Measurements from ENCODE around the gene CPAMD8. TPM values are rescaled to one million over a fixed set of nuclear protein-coding genes. Genes with fewer than 3 reads are reported as not detected.

Gene CPAMD8
- total and polyA plus RNA-seq, 7 donors, result 0.60 to 14.4 (median 2.4) TPM

DNA sequence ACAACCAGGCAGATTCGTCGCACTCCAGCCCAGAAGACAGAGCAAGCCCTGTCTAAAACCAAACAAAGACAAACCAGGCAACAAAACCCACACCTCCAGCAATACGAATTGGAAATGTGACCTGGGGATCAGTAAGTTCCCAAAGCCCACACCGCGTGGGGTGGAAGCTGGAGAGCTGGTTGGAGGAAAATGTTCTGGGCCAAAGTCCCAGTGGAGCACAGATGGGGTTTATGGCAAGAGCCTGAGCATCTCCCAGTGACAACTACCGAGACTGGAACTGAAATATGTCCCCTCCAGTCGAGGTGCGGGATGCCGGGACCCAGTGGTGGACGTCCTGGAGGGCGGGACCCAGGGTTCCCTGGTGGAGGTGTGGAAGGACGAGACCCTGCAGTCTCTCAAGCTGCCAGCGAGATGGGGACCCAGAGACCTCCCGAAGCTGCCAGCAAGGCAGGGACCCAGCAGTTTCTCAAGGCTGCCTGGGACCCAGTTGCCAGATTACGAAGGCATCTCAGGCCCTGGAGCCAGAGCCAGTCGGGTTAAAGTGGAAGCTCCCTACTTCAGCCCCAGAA is 22.4 kb upstream of the CPAMD8 start:
- WGBS, 2 donors, result 85 to 92% methylated on average over 16 of the region's 16 CpGs
- intact Hi-C loops (cut with DNase I), result no loop called here

DNA sequence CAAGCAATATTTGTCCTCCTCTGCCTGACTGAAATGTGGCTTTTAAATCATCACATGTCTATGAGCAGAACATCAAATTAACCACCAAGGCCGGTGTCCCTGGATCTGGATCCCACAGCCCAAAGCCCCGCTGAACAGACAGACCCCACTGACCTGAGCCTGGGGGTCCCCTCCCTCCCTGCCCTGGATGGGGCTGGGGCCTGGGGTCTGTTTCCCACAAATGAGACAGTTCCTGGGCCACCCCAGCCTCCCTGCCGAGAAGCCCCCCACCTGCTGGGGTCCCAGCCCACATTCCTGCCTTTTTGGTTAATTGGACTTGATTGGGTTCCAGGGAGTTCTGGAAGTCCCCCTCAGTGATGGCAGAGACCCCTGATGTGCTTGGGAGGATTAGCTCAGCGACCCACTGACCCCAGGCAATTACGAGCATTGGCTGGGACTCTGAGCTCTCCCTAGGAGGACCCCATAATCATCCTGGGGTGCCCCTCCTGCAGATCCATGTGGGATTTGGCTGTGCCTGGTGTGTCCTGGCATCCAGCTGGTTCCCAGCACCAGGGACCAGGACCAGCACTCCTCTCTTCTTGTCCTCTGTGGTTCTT is 19.4 kb upstream of the CPAMD8 start:
- peaks cover 0 to 18% (median 3%) of the 10 kb centered on the region in 4 donors for H3K36me3 ChIP-seq
- 92 to 93% methylated on average over 5 of the region's 5 CpGs for WGBS, 2 donors

More for the DNA sequence above, 22.4 kb upstream of the CPAMD8 start:
- no peak for DNase-seq
- peaks cover 0 to 28% (median 8%) of the 10 kb centered on the region in 4 donors for H3K36me3 ChIP-seq
- no peaks in the 10 kb centered on the region for H3K4me1 ChIP-seq
- no peak overlapping the region for H3K4me3 ChIP-seq
- no peaks in the 10 kb centered on the region for H3K9me3 ChIP-seq
- no peaks in the 10 kb centered on the region for H3K27me3 ChIP-seq
- H3K27ac ChIP-seq, result no peak overlapping the region
- no peak for TF ChIP-seq POLR2AphosphoS5 (IDR thresholded peaks at IDR 0.05)
- no peak for TF ChIP-seq POLR2A (IDR thresholded peaks at IDR 0.05)
- TF ChIP-seq EP300 (IDR thresholded peaks at IDR 0.05), result no peak

DNA sequence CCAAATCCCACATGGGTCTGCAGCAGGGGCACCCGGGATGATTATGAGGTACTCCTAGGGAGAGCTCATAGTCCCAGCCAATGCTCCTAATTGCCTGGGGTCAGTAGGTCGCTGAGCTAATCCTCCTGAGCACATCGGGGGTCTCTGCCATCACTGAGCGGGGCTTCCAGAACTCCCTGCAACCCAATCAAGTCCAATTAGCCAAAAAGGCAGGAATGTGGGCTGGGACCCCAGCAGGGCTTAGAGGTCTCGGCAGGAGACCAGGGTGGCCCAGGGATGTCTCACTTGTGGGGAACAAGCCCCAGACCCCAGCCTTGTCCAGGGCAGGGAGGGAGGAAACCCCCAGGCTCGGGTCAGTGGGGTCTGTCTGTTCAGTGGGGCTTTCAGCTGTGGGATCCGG is 17.1 kb upstream of the CPAMD8 start:
- intact Hi-C loops (cut with DNase I), result no loop called here
- no peak for DNase-seq
- no peaks in the 10 kb centered on the region for H3K4me1 ChIP-seq
- H3K27ac ChIP-seq, result no peak overlapping the region
- no peaks in the 10 kb centered on the region for H3K9me3 ChIP-seq
- no peak overlapping the region for H3K4me3 ChIP-seq
- TF ChIP-seq POLR2A (IDR thresholded peaks at IDR 0.05) (no peak), EP300 (IDR thresholded peaks at IDR 0.05) (no peak), POLR2AphosphoS5 (IDR thresholded peaks at IDR 0.05) (no peak)
- TF ChIP-seq, protein P1, sequence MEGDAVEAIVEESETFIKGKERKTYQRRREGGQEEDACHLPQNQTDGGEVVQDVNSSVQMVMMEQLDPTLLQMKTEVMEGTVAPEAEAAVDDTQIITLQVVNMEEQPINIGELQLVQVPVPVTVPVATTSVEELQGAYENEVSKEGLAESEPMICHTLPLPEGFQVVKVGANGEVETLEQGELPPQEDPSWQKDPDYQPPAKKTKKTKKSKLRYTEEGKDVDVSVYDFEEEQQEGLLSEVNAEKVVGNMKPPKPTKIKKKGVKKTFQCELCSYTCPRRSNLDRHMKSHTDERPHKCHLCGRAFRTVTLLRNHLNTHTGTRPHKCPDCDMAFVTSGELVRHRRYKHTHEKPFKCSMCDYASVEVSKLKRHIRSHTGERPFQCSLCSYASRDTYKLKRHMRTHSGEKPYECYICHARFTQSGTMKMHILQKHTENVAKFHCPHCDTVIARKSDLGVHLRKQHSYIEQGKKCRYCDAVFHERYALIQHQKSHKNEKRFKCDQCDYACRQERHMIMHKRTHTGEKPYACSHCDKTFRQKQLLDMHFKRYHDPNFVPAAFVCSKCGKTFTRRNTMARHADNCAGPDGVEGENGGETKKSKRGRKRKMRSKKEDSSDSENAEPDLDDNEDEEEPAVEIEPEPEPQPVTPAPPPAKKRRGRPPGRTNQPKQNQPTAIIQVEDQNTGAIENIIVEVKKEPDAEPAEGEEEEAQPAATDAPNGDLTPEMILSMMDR (IDR thresholded peaks at IDR 0.05), result no peak
- H3K27me3 ChIP-seq, result peaks cover 0 to 21% (median 0%) of the 10 kb centered on the region in 3 donors
- 74 to 79% methylated on average over 7 of the region's 7 CpGs for WGBS, 2 donors
- peaks cover 0 to 2% (median 0%) of the 10 kb centered on the region in 4 donors for H3K36me3 ChIP-seq

More for the DNA sequence above, 19.4 kb upstream of the CPAMD8 start:
- no peaks in the 10 kb centered on the region for H3K9me3 ChIP-seq
- no peak overlapping the region for H3K27ac ChIP-seq
- no peak for TF ChIP-seq POLR2AphosphoS5 (IDR thresholded peaks at IDR 0.05)
- TF ChIP-seq EP300 (IDR thresholded peaks at IDR 0.05), result no peak
- no peak for TF ChIP-seq POLR2A (IDR thresholded peaks at IDR 0.05)
- TF ChIP-seq, protein P1 (IDR thresholded peaks at IDR 0.05), result no peak
- DNase-seq, result no peak
- H3K27me3 ChIP-seq, result peaks cover 0 to 9% (median 0%) of the 10 kb centered on the region in 3 donors
- intact Hi-C loops (cut with DNase I), result no loop called here
- H3K4me3 ChIP-seq, result no peak overlapping the region
- no peaks in the 10 kb centered on the region for H3K4me1 ChIP-seq

DNA sequence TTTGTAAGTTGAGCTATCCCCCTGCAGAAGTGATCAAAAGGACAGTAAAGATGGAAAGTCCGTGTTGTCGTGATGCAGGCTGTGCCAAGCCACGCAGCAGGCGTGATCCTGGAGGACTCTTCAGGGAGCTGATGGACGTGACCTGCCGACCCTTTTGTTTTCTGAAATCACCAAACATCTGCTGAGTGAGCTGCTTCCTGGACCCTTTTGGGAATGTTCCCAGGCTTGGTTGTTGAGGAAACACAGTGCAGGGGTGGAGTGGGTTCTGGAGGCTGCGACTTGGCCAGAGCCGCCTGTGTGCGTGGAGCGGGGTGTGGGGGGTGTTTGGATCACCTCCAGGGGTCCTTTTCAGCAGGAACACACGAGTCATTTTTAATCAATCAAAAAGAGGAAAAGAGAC is 15.4 kb upstream of the CPAMD8 start:
- H3K36me3 ChIP-seq, result no peaks in the 10 kb centered on the region
- TF ChIP-seq POLR2AphosphoS5 (IDR thresholded peaks at IDR 0.05) (no peak), POLR2A (IDR thresholded peaks at IDR 0.05) (no peak), EP300 (IDR thresholded peaks at IDR 0.05) (no peak)
- TF ChIP-seq, protein P1 (IDR thresholded peaks at IDR 0.05), result no peak
- WGBS, 2 donors, result 3 to 27% methylated on average over 11 of the region's 11 CpGs
- no peaks in the 10 kb centered on the region for H3K4me1 ChIP-seq
- no peak overlapping the region for H3K4me3 ChIP-seq
- peaks cover 0 to 29% (median 0%) of the 10 kb centered on the region in 3 donors for H3K27me3 ChIP-seq
- no peak overlapping the region for H3K27ac ChIP-seq
- intact Hi-C loops (cut with DNase I), result no loop called here
- no peaks in the 10 kb centered on the region for H3K9me3 ChIP-seq
- DNase-seq, result no peak

DNA sequence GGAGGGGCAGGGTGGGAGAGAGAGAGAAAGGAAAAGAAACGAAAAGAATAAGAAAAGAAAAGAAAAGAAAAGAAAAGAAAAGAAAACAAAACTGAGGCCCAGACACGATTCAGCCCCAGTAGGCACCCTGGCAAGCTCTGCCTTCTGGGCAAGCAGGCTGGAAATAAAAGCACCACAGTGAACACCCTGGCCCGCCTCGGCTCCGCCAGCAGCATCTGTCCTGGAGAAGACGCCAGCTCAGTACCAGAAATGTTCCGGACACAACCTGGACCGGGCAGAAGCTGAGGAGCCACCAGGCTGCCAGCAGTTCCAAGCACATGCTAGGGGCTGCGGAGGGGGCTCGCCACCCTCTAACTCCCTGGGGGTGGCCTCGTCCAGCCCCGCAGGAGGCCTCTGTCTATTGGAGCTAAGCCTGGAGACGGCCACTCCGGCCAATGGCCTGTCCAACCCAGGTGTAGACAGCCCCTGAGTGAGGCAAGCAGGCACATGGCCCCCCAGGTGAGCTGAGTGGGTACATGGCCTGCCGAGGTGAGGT is 11.4 kb upstream of the CPAMD8 start:
- intact Hi-C loops (cut with DNase I), result no loop called here
- H3K4me1 ChIP-seq, result no peaks in the 10 kb centered on the region
- no peak for TF ChIP-seq EP300 (IDR thresholded peaks at IDR 0.05)
- no peak for TF ChIP-seq POLR2A (IDR thresholded peaks at IDR 0.05)
- TF ChIP-seq, protein P1 (IDR thresholded peaks at IDR 0.05), result no peak
- TF ChIP-seq POLR2AphosphoS5 (IDR thresholded peaks at IDR 0.05), result no peak
- 86 to 87% methylated on average over 15 of the region's 15 CpGs for WGBS, 2 donors
- H3K4me3 ChIP-seq, result no peak overlapping the region
- no peak overlapping the region for H3K27ac ChIP-seq
- H3K36me3 ChIP-seq, result no peaks in the 10 kb centered on the region
- no peak for DNase-seq
- H3K27me3 ChIP-seq, result peaks cover 0 to 42% (median 0%) of the 10 kb centered on the region in 3 donors
- no peaks in the 10 kb centered on the region for H3K9me3 ChIP-seq
